Measurements from ENCODE around the gene SLC25A27.

DNA sequence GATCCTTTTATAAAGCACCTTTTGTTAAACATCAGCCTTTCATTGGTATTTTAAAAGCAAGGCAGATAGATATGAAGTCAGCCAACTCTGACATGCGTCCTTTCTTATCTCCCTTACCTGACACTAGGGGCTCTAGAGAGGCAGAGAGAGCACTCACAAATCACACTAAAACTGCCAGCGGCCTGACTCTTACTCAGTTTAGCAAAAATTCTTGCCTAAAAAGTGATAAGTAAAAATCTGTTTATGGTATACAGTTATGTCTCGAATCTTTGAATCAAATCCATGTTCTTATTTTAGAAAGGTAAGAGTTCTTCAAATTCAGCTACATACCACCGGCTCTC is 24.5 kb downstream of the SLC25A27 start:
- TF ChIP-seq CTCF (IDR thresholded peaks at IDR 0.05 in 8 of 11, conservative IDR thresholded peaks at IDR 0.05 in 3 of 11) (no peak), POLR2AphosphoS5 (IDR thresholded peaks at IDR 0.05) (no peak)
